Stimulated activated CD8-positive, alpha-beta memory T cell treated with anti-CD3 and anti-CD28 coated beads, Interleukin-12 subunit alpha, Interleukin-12 subunit beta, amount 100 ng/mL, for 24 hours (primary cell): ENCODE results near the gene STARD13.

Experiments used
- DNase-seq: peaks from one replicate; pipeline ENCODE4 v3.0.0-alpha.2; 2020; ENCODE audit errors: extremely low read depth

STARD13 gene

GRCh38 chr13:33083054-33083453 lies 202.5 kb downstream of the STARD13 start:
- DNase-seq, result no peak

GRCh38 chr13:33081666-33082065 lies 203.9 kb downstream of the STARD13 start:
- DNase-seq, result no peak

- no peak for DNase-seq
Observed at GRCh38 chr13:33080972-33081590, 204.5 kb downstream of the STARD13 start.

- DNase-seq, result no peak
Observed at GRCh38 chr13:33079960-33080359, 205.6 kb downstream of the STARD13 start.

GRCh38 chr13:33078263-33078662 lies 207.3 kb downstream of the STARD13 start:
- no peak for DNase-seq

- no peak for DNase-seq
Observed at GRCh38 chr13:33076001-33076992, 209.3 kb downstream of the STARD13 start.

GRCh38 chr13:33073338-33073737 lies 212.2 kb downstream of the STARD13 start:
- DNase-seq, result no peak

GRCh38 chr13:33072759-33073158 lies 212.8 kb downstream of the STARD13 start:
- DNase-seq, result no peak

GRCh38 chr13:33072282-33072681 lies 213.3 kb downstream of the STARD13 start:
- DNase-seq, result no peak

- no peak for DNase-seq
Observed at GRCh38 chr13:33070713-33071112, 214.8 kb downstream of the STARD13 start.

GRCh38 chr13:33069365-33069764 lies 216.2 kb downstream of the STARD13 start:
- no peak for DNase-seq

GRCh38 chr13:33066329-33066728 lies 219.2 kb downstream of the STARD13 start:
- DNase-seq, result no peak

- no peak for DNase-seq
Observed at GRCh38 chr13:33060815-33061214, 224.7 kb downstream of the STARD13 start.

GRCh38 chr13:33058776-33059327 lies 226.7 kb downstream of the STARD13 start:
- DNase-seq, result no peak

GRCh38 chr13:33057019-33057780 lies 228.4 kb downstream of the STARD13 start:
- no peak for DNase-seq

GRCh38 chr13:33053397-33054066 lies 232.0 kb downstream of the STARD13 start:
- DNase-seq, result no peak
